Thyroid gland (tissue), 4 donors: ENCODE measurements around the gene NBEAL2.

Experiments used
- POLR2A ChIP-seq, 2 donors: fragments of 450-650 bp; IDR thresholded peaks; one replicate each; pipeline ENCODE4 v1.6.1; 2017; ENCODE audit warnings: antibody characterized with exemption in 2 of 2, mild to moderate bottlenecking in 2 of 2, moderate library complexity in 1 of 2
- TF ChIP-seq, protein P1 (sequence below), 6 experiments: fragments of 200-600 bp in 3 of 6; fragments of 450-650 bp in 3 of 6; sonication (generic) in 3 of 6; IDR thresholded peaks; one replicate each; pipeline ENCODE4 v1.5.1; 2016 to 2019; ENCODE audit warnings: antibody characterized with exemption in 6 of 6, mild to moderate bottlenecking in 2 of 6, inconsistent platforms in 1 of 6, moderate library complexity in 1 of 6

DNA sequence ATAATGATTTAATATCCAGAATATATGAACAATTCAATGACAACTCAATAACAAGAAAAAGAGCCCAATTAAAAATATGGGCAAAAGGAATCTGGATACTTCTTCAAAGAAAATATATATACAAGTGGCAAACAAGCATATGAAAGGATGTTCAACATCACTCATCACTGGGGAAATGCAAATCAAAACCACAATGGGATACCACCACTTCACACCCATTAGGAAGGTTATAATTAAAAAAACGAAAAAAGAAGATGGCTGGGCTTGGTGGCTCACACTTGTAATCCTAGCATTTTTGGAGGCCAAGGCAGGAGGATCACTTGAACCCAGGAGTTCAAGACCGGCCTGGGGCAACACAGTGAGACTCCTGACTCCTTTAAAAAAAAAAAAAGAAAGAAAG, 7.1 kb upstream of the NBEAL2 start:
- TF ChIP-seq, protein P1, sequence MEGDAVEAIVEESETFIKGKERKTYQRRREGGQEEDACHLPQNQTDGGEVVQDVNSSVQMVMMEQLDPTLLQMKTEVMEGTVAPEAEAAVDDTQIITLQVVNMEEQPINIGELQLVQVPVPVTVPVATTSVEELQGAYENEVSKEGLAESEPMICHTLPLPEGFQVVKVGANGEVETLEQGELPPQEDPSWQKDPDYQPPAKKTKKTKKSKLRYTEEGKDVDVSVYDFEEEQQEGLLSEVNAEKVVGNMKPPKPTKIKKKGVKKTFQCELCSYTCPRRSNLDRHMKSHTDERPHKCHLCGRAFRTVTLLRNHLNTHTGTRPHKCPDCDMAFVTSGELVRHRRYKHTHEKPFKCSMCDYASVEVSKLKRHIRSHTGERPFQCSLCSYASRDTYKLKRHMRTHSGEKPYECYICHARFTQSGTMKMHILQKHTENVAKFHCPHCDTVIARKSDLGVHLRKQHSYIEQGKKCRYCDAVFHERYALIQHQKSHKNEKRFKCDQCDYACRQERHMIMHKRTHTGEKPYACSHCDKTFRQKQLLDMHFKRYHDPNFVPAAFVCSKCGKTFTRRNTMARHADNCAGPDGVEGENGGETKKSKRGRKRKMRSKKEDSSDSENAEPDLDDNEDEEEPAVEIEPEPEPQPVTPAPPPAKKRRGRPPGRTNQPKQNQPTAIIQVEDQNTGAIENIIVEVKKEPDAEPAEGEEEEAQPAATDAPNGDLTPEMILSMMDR (IDR thresholded peaks at IDR 0.05), result no peak
- no peak for TF ChIP-seq POLR2A (IDR thresholded peaks at IDR 0.05)
